ENCODE data around the gene NUDT15. TPM values are rescaled to one million over a fixed set of nuclear protein-coding genes. Genes with fewer than 3 reads are reported as not detected.

The NUDT15 gene
- total RNA-seq, 1 donor from 2014 or later = 13.2 TPM

GRCh38 chr13:48093588-48093987 is 56.1 kb downstream of the NUDT15 start:
- H3K27me3 ChIP-seq (ENCODE audit: low read depth) = no peaks in the 10 kb centered on the region
- no peaks in the 10 kb centered on the region for H3K9me3 ChIP-seq (replicated peaks)
- DNase-seq = no peak
- peaks cover 63% of the 10 kb centered on the region for H3K4me1 ChIP-seq
- H3K4me3 ChIP-seq = peak overlapping the region; percentile 99
- H3K27ac ChIP-seq (replicated peaks) = no peak overlapping the region
- intact Hi-C loops (cut with micrococcal nuclease) = no loop called here
- H3K36me3 ChIP-seq = peaks cover 5% of the 10 kb centered on the region
- no peak for TF ChIP-seq CTCF (IDR thresholded peaks at IDR 0.05; ENCODE audit: borderline replicate concordance)

- H3K36me3 ChIP-seq = peaks cover 1% of the 10 kb centered on the region
Observed at GRCh38 chr13:48094404-48094780, 56.9 kb downstream of the NUDT15 start.

DNA sequence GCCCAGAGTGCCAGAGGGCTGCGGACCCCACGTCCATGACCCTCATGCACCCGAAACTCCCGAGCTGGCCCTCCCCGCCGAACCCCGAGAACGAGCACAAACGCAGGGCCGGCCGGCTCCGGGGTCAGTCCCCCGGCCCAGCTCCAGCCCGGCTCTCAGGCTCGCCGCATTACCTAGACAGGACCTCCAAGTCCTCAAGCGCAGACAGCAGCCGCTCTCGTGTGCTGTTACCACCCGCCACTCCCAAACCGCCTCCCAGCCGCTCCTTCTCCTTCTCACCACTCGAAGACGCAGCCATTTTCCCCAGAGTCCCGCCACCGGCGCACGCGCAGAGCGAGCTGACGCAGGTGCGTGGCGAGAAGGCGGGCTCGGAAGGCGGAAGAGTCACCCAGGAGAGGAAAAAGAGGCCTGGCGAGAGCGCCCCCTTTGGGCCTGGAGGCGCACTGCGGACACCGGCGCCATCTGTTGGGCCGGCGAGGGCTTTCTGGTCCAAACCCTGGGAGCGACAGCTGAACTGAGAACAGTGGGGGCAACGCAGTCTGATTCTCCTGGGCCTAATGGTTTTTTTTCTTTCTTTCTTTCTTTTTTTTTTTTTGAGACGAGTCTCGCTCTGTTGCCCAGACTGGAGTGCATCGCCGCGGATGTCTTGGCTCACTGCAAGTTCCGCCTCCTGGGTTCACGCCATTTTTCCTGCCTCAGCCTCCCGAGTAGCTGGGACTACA is 57.4 kb downstream of the NUDT15 start, which contains the start of gene MED4:
Gene MED4, minus strand, starts transcription at position 324 of the 722 bp plus-strand sequence. Its CDS starts 26 bp downstream, at position 298.
- TF ChIP-seq CTCF (IDR thresholded peaks at IDR 0.05; ENCODE audit: borderline replicate concordance) = peak; percentile 98
- H3K4me3 ChIP-seq = peak within 1 kb of the TSS; percentile 99
- H3K27me3 ChIP-seq (ENCODE audit: low read depth) = no peaks in the 10 kb centered on the region
- intact Hi-C loops (cut with micrococcal nuclease) = no loop called here
- no peaks in the 10 kb centered on the region for H3K9me3 ChIP-seq (replicated peaks)
- peaks cover 50% of the 10 kb centered on the region for H3K4me1 ChIP-seq
- no peaks in the 10 kb centered on the region for H3K36me3 ChIP-seq
- peak within 1 kb of the TSS; percentile 91 for H3K27ac ChIP-seq (replicated peaks)
- peak; percentile 97 for DNase-seq

More at GRCh38 chr13:48094404-48094780, 56.9 kb downstream of the NUDT15 start:
- no peak for DNase-seq
- Histone ChIP-seq H3K9me3 (replicated peaks) (no peaks in the 10 kb centered on the region), H3K4me3 (peak overlapping the region; percentile 99), H3K4me1 (peaks cover 55% of the 10 kb centered on the region), H3K27me3 (ENCODE audit: low read depth) (no peaks in the 10 kb centered on the region), H3K27ac (replicated peaks) (peak overlapping the region; percentile 91)
- intact Hi-C loops (cut with micrococcal nuclease) = no loop called here
- no peak for TF ChIP-seq CTCF (IDR thresholded peaks at IDR 0.05; ENCODE audit: borderline replicate concordance)

DNA sequence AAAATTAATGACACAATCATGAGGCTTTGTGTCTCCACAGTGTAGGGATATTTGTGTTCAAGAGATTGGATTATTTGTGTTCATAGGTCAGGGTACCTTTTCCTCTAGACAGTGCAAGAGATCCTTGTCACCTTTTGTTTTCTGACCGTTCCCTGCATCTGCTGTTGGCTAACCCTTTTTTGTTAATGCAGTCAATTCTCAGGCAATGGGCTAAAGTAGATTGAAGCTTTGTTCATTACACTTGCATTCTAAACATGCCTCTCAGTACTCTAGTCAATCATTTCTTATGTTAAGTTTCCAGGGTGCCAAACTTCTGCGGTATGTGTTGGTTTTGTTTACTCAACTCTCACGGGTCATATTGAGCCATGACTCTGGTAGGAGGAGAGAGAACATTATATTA is 59.1 kb downstream of the NUDT15 start:
- no peak overlapping the region for H3K27ac ChIP-seq (replicated peaks)
- H3K4me1 ChIP-seq = peaks cover 32% of the 10 kb centered on the region
- H3K4me3 ChIP-seq = no peak overlapping the region
- no peak for DNase-seq
- TF ChIP-seq CTCF (IDR thresholded peaks at IDR 0.05; ENCODE audit: borderline replicate concordance) = no peak
- no peaks in the 10 kb centered on the region for H3K9me3 ChIP-seq (replicated peaks)
- no peaks in the 10 kb centered on the region for H3K36me3 ChIP-seq
- intact Hi-C loops (cut with micrococcal nuclease) = no loop called here
- H3K27me3 ChIP-seq (ENCODE audit: low read depth) = no peaks in the 10 kb centered on the region

Other genes with a start within 250 kb of the NUDT15 start
- gene SUCLA2, start 36.5 kb upstream of the NUDT15 start, total RNA-seq = 160 TPM
- 39.4 TPM for gene MED4, start 57.4 kb downstream of the NUDT15 start, total RNA-seq
- gene ITM2B, start 195.5 kb downstream of the NUDT15 start, total RNA-seq = 533 TPM